GM21423 (cell line): ENCODE measurements around the gene CDC6.

ENCODE experiments used
- ATAC-seq: cut with Tn5 transposase; IDR thresholded peaks from one replicate; pipeline ENCODE4 v1.9.1; 2021; ENCODE audit warnings: mild to moderate bottlenecking, moderate library complexity; ENCODE audit not compliant: unreplicated experiment

CDC6 gene, protein sequence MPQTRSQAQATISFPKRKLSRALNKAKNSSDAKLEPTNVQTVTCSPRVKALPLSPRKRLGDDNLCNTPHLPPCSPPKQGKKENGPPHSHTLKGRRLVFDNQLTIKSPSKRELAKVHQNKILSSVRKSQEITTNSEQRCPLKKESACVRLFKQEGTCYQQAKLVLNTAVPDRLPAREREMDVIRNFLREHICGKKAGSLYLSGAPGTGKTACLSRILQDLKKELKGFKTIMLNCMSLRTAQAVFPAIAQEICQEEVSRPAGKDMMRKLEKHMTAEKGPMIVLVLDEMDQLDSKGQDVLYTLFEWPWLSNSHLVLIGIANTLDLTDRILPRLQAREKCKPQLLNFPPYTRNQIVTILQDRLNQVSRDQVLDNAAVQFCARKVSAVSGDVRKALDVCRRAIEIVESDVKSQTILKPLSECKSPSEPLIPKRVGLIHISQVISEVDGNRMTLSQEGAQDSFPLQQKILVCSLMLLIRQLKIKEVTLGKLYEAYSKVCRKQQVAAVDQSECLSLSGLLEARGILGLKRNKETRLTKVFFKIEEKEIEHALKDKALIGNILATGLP

DNA sequence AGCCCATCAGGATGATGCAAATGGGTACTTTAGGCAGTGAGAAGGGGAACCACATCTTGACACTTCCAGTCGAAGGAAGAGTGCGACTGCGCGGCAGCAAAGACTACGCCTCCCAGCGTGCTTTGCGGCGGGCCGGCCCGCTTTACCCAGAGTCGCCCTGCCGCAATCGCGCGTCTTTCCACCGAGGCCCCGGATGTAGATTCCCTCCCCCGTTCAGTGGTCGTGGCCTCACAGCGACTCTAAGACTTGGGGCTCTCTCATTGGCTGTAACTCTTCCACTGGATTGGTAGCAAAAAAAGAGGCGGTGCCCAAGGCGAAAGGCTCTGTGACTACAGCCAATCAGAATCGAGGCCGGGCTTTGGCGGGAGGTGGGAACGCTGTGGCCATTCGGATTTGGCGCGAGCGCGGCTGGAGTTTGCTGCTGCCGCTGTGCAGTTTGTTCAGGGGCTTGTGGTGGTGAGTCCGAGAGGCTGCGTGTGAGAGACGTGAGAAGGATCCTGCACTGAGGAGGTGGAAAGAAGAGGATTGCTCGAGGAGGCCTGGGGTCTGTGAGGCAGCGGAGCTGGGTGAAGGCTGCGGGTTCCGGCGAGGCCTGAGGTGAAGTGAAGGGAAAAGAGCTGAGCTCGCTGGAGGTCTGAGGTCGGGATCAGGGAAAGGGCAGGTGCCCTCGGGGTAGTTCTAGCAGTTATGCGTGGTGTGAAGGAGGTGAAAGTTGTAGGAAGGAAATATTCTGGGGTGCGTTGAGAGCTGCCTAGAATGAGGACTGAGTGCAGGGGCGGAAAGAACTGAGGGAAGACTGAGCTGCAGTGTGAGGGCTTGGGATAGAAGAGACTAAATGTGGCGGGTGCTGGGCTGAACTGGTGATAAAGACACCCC is at the start of gene CDC6:
Gene CDC6 (plus strand): TSS at position 386 of the 876 bp plus-strand sequence. CDS start 1,542 bp downstream, outside the sequence.
- peak; percentile 93 for ATAC-seq

DNA sequence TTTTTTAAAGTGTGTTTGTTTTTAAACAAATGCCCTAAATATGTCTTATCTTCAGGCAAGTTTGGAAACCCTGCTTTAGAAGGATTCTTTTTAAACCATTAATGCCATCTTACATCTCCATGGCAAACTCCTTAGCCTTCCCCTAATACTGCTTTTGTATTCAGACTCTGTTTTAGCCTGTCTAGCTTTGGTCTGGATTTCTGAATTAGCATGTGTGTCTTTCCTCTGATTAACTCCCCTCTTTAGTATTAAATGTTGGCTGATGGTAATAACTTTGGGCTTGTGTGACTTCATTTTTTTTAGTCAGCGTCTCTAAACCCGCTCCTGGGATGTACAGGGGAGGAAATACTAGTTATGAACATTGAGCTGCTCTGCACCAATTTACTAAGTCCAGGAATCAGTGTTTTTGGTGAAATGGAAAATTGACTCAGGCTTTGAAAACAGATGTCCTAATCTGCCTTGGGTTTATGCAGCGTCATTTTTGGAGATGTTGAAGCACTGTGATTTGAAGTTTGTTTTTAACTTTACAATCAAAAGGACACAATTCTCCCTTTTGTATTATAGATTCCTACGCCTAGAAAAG is 46.3 kb upstream of the CDC6 start:
- no peak for ATAC-seq

DNA sequence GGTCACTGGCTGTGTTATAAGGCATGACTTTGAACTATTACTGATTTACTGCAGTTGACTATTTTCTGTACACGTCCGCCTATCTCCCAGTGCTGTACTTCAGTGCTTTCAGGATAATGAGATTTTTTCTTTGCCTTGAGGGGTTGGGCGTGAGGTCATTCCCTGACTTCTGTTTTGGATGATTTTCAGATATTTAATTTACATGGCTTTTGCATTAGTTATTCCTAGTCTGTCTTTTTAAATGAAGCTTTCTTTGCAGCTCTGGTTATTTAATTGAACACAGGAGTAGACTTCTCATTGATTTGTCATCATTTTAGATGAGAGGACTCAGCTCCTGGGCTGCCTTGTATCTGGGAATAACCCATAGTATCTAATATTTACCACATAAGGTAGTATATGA is 44.9 kb upstream of the CDC6 start:
- ATAC-seq = no peak

DNA sequence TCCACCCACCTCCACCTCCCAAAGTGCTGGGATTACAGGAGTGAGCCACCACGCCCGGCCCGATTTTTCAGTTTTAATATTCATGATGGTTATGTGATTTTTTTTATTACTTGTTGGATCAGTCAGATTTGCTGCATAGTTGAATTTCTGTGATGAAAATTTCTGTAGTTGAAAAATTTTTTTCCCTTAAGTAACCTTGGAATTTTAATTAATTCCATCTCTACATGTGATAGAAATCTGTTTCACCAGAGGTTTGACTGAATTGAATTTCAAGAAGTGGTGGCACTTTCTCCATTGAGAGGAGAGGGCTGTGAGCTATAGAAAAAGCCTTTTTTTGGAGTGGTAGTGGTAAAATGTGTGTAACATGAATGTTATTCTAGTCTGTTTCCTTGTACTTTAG is 43.9 kb upstream of the CDC6 start:
- ATAC-seq = no peak

DNA sequence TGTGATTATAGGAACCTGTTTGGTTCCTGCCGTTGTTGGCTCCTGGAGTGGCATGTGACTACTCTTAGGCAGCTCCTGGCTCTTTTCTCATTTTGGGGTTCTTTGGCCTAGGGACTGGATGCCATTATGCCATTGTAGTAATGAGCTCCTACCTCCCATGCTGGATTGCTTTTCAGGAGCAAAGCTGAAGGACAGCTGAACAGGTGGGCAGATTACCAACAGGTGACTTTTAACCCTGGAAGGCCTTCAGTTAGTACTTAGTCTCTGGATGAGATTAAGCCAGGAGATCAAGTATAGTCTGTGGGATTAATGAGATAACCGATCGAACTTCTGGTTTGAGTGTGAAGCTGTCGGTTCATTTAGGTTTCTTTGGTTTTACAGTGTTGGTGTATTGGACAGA is 43.4 kb upstream of the CDC6 start:
- no peak for ATAC-seq

DNA sequence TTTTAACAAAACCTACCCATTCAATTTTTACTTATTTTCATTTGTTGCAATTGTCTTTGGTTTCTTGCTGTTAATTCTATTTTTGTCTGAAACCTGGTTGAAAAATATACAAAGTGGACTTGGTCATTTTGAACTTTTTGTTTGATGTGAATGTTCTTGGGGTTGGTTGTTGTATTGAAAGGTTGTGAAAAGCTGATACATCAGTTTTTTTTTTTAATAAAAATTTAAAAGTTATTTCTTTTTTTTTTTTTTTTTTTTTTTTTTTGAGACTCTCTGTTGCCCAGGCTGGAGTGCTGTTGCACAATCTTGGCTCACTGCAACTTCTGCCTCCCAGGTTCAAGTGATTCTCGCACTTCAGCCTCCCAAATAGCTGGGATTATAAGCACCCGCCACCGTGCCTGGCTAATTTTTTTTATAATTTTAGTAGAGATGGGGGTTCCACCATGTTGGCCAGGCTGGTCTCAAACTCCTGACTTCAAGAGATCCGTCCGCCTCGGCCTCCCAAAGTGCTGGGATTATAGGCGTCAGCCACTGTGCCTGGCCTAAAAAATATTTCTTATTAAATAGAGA is 39.7 kb upstream of the CDC6 start:
- no peak for ATAC-seq

DNA sequence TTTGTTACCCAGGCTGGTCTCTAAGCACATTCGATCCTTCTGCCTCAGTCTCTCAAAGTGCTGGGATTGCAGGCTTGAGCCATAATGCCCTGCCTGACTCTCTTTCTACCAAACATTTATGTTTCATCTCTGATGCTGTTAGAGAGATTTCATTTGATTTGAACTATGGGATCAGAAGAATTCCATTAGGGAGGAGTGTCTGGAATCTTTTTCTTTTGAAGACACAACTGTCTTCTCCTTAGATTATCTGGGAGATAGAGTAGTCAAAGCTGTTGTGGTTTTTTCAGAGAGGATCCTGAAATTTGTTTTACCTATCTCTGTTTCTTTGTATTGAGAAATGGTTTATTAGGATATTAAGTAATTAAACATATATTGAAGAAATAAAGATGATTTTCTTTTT is 39.2 kb upstream of the CDC6 start:
- ATAC-seq = no peak

DNA sequence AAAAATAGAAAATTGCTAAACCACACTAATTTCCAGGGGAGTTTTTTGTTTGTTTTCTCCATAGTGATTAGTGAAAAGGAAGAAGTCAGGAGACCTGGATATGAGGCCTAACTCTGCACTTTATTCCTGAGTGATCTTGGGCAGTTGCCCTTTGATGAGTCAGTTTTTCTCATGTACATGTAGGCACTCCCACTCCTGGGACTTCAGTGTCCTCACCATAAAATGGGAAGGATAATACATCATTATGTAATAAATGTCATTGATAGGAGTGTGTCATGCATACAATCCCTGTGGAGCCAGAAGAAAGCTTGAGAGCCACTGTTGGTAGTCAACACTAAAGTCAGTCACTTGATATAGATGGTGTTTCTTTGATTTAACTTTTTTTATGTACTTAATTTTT is 36.1 kb upstream of the CDC6 start:
- ATAC-seq = no peak

DNA sequence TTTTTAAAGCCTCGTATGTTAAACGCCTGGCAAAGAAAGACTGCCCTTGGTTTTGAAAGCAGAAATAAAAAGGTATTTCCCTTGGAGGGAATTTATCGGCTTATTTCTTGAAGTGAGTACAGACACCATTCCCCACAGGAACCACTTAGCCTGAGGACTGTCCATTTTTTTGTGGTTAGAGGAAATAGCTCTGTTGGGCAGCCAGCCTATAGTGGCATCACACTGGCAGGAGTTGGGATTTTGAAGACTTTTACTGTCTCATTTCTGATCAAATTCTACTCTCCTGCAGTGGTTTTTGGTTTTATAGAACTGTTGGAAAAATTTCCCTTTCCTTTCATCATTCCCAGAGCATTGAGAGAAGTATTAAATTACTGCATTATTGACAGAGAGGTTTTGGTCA is 34.1 kb upstream of the CDC6 start:
- ATAC-seq = no peak

DNA sequence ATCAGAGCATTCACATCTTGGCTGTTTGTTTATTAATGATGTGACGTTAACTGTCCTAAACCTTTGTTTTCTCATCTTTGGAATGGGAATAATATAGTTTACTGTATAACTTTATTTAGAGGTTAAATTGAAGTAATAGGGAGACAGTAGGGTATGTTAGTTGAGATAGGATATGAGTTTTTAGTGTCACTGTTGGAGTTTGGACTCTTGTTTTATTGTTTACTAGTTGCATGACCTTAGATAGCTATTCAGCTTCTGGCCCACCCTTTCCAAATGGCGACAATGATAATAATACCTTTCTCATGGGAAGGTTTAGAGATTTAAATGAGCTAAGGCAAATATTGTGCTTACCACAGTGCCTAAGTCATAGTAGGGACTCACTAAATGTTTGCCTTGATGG is 28.2 kb upstream of the CDC6 start:
- no peak for ATAC-seq

DNA sequence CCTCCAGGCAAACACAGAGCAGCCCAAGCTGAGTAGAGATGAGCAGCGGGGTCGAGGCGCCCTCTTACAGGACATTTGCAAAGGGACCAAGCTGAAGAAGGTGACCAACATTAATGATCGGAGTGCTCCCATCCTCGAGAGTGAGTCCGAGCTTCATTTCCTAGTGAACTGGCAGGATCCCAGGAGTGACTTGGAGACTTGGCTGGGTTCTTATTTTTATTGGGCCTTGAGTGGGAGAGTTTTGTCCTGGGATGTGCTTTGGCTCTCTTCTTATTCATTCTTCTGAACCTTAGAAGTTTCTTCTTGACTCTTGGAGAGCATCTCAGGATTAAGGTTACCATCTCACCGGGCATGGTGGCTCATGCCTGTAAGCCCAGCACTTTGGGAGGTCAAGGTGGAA is 27.2 kb upstream of the CDC6 start:
- no peak for ATAC-seq

DNA sequence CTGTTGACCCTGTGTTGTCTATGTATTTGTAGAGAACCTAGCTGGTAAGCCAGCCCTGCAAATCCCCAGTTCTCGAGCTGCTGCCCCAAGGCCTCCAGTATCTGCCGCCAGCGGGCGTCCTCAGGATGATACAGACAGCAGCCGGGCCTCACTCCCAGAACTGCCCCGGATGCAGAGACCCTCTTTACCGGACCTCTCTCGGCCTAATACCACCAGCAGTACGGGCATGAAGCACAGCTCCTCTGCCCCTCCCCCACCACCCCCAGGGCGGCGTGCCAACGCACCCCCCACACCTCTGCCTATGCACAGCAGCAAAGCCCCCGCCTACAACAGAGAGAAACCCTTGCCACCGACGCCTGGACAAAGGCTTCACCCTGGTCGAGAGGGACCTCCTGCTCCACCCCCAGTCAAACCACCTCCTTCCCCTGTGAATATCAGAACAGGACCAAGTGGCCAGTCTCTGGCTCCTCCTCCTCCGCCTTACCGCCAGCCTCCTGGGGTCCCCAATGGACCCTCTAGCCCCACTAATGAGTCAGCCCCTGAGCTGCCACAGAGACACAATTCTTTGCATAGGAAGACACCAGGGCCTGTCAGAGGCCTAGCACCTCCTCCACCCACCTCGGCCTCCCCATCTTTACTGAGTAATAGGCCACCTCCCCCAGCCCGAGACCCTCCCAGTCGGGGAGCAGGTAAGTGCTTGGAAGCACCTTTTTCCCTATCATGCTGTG is 23.1 kb upstream of the CDC6 start:
- ATAC-seq = no peak

DNA sequence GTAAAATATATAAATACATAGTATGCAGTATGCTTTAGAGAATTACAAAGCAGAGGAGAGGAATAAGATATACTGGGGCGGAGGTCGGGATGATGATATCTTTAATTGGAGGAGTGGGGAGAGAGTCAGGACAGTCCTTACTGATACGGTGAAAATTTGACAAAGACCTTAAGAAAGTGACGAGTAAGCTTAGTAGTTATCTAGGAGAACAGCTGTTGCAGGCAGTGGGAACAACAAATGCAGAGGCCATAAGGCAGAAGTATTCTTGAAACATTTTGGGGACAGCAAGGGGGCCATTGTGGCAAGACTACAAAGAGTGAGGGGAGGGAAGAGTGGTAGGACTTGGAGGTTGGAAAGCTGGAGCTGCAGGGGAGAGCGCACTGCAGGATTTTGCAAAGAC is 22.3 kb upstream of the CDC6 start:
- ATAC-seq = no peak

DNA sequence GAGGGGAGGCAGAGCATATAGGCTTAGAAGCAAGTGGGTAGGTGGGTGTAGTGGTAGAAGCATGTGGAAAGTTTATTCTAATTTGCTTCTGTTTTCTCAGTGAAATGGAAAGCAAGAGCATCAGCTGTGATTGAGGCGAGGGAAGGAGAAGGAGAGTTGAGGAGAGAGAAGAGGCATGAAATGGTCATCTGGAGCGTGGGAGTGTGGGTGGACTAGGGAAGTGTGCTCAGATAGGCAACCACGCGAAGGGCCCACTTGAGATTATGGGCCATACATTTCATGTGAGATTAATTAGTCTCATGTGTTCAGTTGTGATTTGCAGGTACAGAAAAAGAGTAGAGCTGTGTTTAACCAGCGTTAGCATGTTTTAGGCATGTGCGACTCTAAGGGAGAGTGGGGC is 20.8 kb upstream of the CDC6 start:
- no peak for ATAC-seq

DNA sequence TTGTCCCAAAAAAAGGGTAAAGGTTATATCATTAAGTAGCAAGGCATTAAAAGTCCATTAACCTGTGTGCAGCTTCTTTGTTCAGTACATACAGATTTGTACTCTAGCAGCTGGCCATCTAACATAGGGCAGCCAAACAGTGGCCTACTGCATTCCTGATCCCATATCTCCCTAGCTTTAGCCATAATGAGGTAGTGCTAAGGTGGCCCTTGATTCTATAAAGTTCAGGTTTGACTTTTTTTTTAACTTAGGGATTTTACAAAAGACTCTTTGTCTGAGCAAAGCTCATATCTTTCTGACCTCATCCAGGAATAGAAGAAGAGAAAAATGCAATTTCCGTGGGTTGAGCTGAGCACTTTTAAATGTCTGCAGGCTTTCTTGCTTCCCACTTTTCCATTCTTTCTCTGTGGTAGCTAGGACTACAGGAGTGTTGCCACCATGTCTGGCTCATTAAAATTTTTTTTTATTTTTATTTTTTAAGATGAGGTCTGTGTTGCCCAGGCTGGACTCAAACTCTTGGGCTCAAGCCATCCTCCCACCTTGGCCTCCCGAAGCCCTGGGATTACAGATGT is 19.5 kb upstream of the CDC6 start:
- ATAC-seq = no peak

DNA sequence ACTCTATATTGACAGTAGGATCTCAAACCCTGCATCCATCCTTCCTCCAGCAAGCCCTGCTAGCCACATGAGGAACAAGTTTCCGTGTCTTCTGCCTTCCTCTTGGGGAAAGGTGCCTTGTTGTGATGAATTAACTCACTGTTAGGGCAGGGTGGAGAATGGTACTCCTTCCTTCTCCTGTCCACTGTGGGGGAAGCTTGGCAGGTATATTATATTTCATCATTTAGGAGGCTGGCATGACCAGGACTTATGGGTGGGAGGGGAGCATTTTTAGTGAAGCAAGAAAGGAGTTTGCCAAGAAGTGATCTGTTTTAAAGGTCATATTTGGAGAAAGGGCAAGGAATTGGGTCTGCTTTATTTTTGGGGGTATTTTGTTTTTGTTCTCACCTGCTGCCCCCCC is 9.3 kb upstream of the CDC6 start:
- ATAC-seq = no peak

DNA sequence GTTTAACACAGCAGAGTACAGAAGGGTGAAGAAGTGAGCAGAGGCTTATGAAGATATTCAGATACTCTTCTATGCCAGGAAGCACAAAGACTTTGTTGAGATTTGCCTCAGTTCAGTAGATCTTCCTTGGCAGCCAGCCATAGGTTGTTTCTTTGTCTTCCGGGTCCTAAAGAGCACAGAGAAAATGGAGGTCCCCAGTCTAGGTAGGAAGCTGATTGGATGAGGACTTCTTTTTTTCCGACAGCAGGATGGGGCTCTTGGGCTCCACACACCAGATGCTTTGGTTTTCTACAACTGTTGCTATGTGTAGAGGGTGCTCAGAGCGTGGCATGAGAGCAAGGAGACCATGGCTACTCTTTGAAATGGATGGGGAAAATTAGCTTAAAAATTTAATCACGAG is 8.3 kb upstream of the CDC6 start:
- no peak for ATAC-seq

DNA sequence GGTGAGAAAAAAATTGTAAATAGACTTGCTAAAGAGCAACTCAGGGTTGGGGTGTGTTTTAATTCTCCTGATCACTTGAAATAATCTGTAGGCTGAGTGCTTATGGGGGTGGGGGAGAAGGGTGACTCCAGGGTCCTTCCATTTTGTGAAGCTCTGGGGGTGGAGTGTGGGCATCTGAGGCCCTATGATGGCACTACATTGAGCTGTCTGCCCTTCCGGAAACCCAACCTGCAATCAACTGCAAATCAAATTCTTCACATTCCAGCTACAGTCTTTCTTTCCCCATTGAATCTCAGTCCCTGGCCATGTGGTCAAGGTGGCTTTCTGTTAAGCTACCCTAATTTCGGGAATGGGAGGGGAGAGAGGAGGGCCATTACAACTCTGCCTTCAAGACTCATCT is 6.0 kb upstream of the CDC6 start:
- ATAC-seq = no peak

DNA sequence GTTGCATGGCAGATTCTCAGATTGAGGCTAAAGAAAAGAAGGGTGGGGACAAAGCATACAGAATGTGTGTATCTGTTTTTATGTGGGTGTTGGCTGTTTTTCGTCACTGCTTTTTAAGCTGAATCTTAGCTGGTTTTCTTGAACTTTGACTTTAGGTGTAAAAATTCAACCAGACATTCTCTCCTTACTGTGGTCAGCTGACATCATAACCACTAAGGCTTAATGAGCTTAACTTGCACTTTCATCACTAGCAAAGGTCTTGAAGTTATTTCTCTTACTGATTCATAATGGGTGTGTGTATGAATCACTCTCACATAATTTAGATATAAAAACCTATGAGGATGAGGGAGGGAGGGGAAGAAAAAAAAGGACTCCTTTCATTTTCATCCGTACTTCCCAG is 4.0 kb upstream of the CDC6 start:
- ATAC-seq = no peak

DNA sequence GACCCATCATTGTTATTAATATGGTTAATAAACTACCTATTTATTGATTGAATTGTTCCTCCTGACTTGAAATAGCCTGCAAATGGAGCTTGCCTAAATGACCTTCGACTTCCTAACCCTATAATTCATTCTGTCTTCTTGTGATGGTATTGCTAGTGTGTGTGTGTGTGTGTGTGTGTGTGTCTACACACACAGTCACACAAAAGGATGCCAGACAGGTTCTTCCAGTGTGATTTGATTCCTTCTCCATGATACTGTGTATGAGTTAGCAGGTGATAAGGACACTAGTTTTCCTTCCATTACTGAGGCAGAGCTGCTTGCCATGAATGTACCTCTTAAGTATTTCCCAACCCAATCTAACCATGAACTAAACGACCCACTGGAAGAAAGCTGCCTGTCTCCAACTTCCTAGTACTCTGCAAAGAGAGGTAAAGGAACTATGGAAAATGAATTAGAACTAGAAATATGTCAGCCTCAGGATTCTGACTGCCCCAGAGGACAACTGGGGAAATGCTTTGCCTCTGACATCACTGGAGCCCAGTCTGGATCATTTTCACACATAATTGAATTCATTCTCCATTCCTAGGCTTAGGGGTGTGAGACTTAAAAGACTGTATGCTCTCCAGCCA is 3.5 kb upstream of the CDC6 start:
- ATAC-seq = no peak
